HG03442 (cell line): ENCODE measurements around the gene TENT5C.

Source experiments
- ATAC-seq: cut with Tn5 transposase; IDR thresholded peaks from one replicate; pipeline ENCODE4 v1.9.1; 2021; ENCODE audit warnings: mild to moderate bottlenecking, moderate library complexity; ENCODE audit not compliant: unreplicated experiment

TENT5C gene

DNA sequence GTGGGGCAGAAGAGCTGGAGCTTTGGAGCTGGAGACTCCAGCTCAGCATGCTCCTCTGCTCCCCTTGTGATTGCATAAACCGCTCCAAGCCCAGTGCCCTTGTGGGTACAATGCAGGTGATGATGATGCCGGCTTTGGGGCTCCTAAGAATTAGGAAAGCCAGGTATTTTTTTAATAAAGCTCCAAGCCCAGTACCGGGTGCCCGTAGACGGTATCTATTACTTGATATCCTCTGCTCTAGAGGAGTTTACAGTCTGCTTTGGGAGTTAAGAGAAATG, 27.2 kb downstream of the TENT5C start:
- ATAC-seq, result no peak

DNA sequence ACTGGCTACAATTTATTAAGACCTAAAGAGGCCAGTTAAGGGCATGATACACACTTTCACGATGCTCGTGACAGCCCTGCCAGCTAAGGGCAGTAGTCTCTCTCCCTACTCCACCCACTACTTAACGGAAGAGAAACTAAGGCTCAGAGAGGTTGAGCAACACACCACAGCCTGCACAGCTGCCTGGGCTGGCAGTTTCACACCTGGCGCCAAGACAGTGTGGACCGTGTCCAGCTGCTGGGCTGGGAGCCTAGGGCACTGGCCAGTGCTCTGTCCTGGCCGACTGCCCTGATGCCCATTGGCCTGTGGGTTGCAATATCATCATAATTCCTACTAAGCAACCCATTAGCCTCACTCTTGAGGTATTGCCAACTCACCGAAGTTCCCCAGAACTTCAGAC, 27.6 kb downstream of the TENT5C start:
- no peak for ATAC-seq

DNA sequence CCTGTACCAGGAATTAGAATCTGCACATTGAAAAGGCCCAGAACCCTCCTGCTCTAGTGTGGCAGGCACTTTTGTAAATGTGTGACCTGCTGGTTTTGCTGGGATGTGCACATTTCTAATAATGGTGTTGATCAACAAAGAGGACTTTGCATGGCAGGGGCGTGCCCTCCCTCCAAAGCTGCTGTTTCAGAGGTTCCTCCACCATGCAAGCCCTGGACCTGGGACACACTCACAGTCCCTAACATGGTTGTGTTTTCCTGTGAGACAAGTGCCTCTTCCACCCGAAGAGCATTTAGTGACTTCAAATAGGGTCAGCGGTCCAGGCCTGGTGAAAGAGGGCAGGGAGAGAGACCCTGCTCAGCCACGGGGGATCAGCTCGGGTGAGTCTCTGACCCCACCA, 28.1 kb downstream of the TENT5C start:
- no peak for ATAC-seq

DNA sequence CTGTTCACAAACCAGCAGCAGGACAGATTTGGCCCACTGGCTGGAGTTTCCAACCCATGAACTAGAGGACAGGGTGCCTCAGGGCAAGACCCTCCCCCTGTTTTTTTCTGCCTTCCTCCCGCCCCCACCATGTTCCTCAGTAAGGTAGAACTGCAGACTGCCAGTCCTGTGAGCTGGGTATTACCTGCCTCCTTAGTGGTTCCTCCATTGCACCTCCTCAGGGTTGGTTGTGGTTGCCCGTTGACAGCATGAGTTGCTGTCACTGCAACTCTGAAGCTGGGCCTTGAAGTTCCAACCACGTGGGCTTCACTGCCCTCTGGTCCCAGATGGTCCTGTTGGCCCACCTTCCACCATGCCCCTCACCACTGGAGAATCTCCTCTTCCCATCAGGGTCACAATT, 28.8 kb downstream of the TENT5C start:
- no peak for ATAC-seq

DNA sequence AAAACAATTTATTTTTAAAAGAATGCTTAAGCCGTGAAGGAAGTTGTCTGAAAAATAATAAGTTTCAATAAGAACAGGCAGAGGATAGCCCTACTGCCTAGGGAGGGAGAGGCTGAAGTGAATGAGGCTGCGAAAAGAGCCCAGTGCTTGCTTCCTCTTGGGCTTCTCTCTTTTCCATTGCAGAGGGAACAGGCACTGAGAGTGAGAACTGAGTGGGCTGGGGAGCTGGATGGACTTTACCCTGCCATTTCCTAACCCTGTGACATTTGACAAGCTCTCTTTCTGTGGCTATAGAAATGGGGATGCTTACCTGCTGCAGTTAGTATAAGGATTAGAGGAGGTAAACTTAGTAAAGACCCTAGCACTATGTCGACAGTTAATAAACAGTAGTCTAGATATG, 30.0 kb downstream of the TENT5C start:
- ATAC-seq, result no peak

DNA sequence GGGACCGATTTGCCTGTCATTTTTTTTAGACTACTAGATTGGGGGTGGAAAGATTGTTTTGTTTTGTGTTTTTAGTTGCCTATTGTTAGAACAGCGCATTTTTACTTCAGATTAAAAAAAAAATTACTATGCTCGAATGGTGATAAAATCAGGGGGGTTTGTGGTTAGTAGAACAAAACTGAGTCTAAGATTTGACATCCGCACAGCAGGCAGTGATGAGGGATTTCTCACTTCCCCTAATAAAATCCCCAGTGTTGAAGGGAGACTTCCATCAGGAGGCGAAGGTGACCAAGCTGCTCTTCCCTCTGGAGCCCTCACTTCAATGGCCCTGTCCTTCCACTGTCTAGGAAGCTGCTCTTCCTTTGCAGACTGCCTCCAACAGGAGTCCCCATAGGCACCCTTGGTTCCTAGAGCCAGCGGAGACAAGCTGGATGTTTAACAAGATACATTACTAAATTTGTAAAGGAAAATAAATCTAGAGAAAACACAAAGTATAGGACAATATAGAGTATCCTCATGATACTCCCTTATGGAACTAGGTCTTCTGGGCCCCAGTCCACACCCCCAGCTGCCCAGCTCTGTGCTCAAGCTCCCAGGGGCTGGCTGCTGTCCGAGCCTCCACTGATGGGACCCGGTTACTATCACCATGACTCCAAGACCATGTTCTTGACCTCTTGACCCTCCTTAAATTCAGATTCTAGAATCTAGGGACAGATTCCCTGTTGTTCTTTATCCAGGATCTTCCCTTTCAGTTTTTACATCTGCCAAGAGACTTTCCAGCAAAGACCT, 31.0 kb downstream of the TENT5C start:
- no peak for ATAC-seq

DNA sequence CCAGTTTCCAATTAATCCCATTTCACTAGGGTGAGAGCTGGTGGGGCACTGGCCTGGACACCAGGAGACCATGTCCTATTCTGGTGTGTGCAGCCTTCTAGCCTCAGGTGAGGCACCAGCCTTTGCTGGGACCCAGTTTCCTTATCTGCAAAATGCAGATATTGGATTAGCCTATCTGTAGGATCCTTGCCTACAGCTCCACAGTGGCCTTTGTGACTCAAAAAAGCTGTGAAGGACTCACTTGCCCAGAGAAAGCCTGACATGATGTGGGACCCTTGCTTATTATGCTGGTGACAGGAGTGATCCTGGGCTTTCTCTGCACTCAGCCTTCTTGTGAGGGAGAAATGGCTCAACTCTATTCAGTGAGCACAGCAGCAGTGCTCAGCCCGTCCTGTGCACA, 32.3 kb downstream of the TENT5C start:
- no peak for ATAC-seq

DNA sequence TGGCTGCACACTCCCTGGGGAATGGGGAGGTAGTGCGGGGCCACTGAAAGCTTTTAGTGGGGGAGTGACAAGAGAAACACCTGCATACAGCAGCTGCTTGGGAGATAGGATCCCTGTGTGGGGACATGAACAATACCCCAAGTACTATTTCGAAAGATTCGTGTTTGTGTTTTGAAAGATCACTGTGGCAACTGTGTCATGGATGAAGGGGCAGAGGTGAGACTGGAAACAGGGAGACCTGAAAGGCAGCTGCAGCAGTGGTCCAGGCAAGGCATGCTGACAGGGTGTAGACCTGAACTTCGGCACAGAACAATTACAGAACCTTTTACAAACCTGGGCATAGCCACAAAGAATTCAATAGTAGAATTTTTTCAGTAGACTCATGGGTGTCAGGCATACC, 32.9 kb downstream of the TENT5C start:
- no peak for ATAC-seq

DNA sequence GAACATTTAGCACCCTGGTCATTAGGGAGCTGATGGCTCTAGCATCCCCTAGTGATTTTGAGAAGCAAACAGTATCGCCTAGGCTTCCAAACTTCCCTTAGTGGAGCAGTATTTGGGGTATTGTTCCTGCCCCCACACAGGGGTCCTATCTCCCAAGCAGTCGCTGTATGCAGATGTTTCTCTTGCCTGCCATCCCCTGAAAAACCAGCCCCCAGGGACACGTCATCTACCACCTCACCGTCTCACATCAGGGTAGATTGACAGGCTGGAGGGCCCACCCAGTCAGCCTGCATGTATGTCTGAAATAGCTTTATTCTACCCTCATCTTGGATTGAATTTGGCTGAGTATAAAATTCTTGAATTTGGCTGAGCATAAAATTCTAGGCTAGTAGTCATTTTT, 33.9 kb downstream of the TENT5C start:
- no peak for ATAC-seq

DNA sequence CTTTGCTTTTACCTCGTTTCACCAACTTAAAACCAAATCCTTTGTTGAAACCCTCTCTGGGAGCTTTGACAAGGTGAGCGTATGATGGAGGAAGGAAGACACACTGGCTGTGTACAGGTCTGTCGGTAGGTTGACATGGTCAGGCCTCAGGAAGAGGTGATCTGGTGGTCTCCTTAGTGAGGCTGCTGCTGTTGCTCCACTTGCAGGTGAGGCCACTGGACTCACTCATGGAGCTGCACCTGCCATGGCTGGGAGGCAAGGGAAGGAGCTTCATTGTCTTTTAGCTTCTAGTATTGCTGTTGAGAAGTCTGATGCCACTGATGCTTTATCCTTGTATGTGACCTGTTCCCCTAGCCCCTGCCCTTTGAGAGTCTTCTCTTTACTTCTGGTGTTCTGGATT, 35.7 kb downstream of the TENT5C start:
- no peak for ATAC-seq

DNA sequence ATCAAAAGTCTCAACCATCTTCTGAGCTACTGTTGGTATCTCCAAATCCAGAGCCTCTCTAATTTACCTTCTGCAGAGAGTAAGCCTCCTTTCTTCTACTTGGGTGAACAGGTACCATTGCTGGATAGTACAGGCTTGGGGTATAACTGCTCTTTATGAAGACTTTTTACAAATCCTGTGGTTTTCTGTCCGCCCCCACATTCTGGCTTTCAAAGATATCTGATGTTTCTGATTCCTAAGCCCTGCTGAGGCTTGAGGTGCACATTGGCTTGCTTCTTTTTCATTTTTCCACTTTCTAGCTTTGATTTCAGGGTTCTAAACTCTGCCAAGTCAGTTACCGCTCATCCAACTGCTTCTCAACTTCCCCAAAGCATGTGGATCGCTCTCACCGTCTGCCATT, 37.1 kb downstream of the TENT5C start:
- ATAC-seq, result no peak

DNA sequence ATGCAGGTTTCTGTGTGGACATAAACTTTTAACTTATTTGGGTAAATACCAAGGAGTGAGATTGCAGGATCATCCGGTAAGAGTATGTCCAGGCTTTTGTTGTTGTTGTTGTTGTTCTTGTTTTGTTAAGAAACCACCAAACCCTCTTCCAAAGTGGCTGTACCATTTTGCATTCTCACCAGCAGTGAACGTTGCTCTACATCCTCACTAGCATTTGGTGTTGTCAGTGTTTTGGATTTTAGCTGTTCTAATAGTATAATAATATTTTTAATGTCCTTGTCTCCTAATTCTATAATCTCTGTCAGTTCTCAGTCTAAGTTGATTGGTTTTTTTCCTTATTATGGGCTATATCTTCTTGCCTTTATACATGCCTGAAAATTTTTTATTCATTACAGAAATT, 37.8 kb downstream of the TENT5C start:
- no peak for ATAC-seq

DNA sequence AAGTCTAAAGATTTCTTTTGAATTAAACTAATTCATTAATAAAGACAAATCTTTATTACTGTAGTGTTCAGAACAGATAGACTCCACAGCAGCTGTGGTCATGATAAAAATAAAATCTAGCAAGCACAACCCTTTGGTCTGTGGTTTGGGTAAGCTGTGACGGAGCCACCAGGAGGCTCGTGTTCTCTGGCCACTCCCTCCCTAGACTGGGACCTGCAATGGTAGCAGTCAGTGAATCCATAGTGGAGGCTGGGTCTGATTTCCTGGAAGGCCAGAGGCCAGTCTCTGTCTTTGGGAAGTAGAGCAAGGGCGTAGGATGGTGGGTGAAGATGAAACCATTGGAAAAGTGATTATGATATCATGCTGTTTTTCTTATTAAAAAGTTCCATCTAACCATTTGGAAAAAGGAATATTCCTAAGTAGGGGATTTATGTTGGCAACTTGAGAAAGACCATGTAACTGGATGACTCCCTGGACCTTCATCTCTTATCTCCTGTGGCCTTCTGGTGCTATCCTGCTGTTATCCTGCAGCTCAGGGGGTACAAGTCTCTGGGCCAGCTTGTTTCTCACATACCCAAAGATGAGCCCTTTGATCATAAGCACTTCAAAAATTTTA, 39.0 kb downstream of the TENT5C start:
- ATAC-seq, result peak; percentile 87

DNA sequence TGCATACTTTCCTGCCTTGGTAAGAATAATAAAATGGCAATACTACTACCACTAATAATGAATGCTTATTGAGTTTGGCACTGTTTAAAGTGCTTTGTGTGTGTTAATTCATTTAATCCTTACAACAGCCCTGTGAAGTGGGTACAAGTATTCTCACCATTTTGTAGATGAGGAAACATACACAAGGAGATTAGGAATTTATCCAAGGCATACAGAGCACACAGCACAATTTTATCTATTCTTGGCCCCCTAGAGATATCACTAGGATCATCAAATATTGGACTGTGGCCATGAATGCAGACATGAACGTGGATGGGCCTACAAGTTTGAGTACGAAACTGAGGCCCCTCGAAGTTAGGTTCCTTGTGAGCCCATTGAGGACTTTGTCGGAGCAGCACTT, 39.5 kb downstream of the TENT5C start:
- ATAC-seq, result no peak

DNA sequence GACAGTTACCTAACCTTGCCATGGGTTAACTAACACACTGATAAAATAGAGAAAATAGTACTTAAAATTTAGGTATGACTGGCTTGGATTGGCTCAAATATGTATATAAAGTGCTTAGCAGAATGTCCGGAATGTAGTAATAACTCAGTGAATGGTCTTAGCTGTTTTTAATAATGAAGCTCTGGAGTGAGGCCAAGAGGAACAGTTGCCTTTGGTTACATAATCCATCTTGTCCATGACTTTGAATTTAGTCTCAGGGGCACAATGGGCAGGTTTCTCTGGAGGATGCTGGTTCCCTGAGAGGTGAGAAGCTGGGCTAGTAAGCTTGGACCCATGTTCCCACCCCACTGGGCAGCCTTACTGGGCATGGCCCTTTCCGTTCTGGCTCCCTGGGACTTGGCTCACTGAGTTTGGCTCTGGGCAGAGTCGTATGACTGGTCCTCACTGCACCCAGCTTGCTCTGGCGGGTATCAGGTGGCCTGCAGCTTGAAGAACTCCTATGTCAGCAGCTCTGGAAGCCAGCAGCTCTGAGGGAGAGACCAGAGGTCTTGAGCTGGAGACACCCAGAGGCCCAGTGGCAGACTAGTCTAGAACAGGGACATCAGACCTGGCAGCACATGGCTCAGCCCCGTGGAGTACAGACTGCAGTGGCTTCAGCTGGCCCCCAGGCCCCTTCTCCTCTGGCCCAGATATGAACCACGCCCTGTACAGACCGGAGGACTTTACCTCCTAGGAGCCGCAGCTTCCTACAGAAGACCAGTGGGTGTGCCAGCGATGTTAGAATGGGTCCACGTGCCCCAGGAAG, 40.4 kb downstream of the TENT5C start:
- no peak for ATAC-seq

DNA sequence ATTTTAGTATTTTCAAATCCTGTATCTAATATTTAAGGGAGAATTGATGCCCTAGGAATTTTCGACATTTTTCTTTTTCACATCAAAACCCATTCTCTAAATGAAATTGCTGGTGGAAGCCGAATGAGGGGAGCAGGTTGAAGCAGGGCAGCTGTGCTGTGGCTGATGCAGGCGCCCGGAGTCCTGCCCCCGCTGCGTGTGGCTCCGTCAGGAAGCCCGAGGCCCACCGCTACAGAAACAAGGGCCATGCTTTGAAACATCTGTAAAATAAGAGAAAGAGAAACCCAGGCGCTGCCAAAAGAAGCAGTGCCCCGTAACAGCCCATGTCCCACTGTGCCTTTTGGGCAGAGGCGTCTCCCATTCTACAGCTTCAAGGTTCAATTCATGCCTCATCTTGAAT, 41.1 kb downstream of the TENT5C start:
- ATAC-seq, result no peak

DNA sequence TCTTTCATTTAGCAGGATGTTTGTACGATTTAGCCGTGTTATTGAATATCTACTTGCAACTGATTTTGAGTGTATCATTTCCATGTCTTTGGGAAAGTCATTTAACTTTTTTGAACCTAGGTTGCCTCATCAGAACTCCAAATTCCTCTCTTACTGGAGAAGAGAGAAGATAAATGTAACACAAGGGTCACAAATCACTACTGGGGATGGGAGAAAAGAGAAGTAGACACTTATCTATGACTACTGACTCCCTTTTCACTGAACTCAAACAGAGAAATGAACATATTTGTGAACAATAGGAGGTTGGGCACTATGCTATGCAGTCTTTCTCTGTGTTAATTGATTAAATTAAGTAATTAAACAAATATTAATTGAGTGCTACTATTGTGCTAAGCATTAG, 42.2 kb downstream of the TENT5C start:
- no peak for ATAC-seq

DNA sequence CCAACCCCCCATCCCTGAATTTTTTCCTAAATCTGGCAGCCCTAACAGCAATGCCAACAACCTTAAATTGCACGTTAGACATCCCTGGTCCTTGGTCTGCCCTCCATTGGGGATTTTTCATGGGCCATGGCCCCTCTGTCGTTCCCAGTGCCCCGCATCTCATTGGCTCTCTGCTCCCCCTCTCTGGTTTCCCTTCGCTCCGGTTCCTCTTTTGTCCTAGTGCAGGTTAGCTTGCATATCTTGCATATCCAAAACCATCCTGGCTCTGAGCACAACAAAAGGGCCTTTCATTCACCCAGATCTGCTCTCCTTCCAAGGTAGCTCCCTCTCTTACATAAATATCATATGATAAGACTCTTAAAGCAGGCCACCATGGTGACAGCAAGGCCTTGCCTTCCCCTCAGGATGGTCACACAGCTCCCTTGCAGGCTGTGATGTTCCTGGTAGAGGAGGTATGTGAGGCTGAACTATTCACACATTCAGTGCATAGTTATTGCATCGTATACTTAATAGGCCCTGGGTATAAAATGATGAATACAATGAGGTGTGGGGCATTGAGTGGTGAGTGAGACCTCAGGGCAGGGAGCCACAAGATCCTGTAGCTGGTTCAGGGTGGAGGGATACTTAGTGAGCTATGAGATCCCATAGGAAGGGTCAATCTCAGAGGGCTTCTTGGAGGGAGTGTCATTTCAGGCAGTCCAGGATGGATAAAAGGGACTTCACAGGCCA, 45.2 kb downstream of the TENT5C start:
- ATAC-seq, result no peak

DNA sequence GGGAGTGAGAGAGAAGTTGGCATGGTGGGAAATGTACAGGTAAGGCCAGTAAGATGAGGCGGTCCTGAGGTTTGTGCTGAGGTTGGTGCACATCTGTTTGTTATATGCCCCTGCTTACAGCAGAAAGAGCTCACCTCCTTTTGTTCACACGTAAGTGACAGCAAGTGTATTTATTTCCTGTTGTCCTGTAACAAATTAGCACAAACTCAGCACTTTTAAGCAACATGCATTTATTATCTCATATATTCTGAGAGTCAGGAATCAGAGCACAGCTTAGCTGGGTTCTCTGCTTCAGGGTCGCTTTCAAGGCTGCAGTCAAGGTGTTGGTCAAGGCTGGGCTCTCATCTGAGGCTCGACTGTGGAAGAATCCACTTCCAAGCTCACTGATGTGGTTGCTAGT, 45.8 kb downstream of the TENT5C start:
- no peak for ATAC-seq

DNA sequence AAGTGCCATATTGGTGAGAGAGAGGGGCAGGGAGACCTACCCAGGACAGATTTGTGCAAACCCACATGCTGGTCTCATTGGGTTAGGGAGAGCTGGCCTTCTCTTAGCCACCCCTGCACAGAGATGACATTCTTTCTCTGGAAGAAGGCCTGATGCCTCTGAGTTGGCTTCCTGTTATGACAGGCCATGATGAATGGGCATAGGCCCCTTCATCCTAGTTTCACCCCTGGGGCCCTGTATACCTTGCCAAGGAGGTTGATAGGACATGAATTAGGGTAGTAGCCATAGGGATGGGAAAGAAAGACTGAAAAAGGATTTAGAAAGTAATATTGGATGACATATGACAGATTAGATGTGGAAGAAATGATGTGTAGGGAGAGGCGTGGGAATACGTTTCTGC, 46.6 kb downstream of the TENT5C start:
- no peak for ATAC-seq

DNA sequence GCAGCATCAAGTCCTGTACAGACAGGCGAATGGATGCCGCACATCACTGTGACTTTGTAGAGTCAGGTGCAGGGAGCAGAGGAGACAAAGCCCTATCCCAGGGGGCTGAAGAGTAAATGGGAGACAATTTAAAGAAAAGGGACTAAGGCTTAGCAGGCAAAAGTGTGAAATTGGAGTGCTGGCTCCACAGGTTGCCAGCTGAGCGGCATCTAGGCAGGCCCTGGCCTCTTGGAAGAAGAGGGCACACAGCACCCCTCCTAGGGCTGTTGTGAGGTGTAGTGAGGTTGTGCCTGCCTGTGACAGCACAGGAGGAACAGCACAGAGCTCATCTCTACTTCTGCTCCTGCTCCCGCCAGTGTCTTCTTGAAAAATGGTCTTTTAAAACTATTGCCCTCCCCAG, 47.3 kb downstream of the TENT5C start:
- no peak for ATAC-seq
